IPS DF 4.7 (cell line): ENCODE results near the gene LUC7L3.
"Not testable (repeated sequence)": the region's sequence is repeated elsewhere in the genome, so short reads cannot be mapped to it uniquely, and the experiment has no call there.

Experiments
- DNase-seq: peaks from one replicate; pipeline ENCODE4 v3.0.0-alpha.2; 2013; ENCODE audit warnings: low spot score; ENCODE audit errors: extremely low read depth

Gene LUC7L3

DNA sequence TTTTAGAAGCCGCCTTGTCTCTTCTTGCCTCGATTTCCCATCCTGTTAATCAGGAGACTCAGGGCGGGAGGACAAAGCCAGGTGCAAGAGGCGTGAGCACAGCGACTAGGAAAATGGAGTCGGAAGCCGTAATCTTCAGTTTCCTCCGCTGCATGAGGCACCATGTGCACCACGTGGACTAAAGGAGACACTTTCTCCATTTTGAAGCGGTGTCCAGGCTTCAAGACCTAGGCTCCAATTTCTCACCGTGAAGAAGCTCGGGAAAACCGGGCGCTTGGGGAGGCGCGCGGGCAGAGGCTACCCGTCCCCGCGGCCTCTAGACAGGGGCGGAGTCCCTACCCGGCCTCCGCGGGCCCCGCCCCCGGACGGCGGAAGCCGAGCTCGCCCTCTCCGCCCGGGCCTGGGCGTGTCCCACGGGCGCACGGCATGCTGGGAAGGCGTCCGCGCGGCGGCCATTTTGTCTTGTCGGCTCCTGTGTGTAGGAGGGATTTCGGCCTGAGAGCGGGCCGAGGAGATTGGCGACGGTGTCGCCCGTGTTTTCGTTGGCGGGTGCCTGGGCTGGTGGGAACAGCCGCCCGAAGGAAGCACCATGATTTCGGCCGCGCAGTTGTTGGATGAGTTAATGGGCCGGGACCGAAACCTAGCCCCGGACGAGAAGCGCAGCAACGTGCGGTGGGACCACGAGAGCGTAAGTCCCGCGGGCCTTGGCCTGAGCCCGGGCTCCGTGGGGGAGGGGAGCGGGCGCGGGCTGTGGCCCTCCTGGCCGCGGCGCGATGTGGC lies at the start of gene LUC7L3:
TSS of gene LUC7L3 (plus strand) at position 460 of the 780 bp plus-strand sequence. CDS start at position 590, 130 bp downstream.
- no peak for DNase-seq

GRCh38 chr17:50672071-50672470 lies 47.3 kb upstream of the LUC7L3 start:
- no peak for DNase-seq

DNA sequence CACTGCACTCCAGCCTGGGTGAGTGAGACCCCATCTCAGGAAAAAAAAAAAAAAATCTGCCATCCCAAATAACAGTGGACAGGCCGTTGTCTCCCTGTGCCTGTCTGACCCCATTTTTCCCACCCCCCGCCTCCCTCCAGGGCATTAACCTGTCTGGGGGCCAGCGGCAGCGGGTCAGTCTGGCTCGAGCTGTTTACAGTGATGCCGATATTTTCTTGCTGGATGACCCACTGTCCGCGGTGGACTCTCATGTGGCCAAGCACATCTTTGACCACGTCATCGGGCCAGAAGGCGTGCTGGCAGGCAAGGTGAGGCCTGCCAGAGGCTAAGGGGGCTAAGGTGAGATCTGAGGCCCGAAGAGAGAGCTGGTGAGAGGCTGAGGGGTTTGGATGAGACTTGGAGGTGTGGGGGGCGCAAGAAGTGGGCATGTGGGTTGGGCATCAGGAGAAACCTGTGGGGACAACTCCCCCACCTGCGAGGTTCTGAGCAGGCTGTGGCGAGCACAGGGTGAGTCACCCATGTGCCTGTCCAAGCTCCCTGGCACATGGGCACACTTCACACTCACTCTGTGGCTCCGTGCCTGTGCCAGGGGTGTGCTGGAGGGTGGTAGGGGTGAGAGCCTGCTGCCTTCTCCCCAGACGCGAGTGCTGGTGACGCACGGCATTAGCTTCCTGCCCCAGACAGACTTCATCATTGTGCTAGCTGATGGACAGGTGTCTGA lies 46.4 kb upstream of the LUC7L3 start:
- DNase-seq, result no peak

GRCh38 chr17:50675190-50675589 lies 44.2 kb upstream of the LUC7L3 start:
- DNase-seq, result no peak

DNA sequence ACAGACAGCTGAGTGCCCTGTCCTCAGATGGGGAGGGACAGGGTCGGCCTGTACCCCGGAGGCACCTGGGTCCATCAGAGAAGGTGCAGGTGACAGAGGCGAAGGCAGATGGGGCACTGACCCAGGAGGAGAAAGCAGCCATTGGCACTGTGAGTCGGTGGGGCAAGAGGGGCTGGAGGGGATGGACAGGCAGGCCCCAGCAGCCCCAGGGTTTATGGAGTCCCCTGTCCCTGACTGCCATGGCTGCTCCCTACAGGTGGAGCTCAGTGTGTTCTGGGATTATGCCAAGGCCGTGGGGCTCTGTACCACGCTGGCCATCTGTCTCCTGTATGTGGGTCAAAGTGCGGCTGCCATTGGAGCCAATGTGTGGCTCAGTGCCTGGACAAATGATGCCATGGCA lies 43.8 kb upstream of the LUC7L3 start:
- no peak for DNase-seq

GRCh38 chr17:50676065-50676975 lies 43.1 kb upstream of the LUC7L3 start:
- DNase-seq, result no peak

- no peak for DNase-seq
Observed at GRCh38 chr17:50677851-50678375, 41.5 kb upstream of the LUC7L3 start.

DNA sequence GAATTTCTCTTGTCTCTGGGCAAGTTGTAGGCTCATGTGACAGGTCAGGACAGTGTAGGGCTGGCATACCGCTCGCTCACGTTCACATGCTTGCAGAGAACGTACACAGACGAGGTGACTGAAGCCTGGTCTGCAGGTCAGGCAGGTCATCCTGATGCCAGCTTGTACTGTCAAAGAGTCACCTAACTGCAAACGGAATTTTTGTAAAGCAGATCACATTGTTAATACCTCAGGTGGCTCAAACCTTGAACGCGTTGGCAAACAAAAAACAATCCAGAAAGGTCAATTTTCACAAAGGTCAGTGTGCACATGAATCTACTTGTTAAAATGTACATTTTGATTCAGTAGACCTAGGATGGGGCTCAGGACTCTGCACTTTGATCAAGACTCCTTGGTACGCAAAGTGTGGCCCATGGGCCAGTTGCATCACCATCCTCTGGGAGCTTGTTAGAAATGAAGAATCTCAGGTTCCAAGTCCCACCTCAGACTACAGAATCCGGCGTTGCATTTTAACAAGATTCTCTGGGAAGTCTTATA lies 40.3 kb upstream of the LUC7L3 start:
- DNase-seq, result no peak

DNA sequence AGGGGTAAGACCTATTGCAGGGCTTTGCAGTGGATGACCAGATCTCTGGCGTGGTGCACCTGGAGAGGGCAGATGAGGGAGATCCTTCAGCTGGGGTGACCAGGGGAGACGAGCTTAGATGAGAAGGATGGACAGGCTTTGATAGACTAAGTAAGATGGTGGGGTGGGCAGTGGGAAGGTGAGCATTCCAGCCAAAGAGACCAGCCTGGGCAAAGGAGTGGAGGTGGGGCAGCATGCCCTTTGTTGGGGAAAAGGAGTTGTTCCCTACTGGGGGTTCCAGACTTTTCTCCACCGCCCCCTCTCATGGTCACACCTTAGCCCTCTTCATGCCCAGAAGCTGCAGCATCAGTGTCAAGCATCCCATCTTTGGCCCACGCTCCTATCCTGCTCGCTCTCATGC lies 39.3 kb upstream of the LUC7L3 start:
- DNase-seq, result no peak

DNA sequence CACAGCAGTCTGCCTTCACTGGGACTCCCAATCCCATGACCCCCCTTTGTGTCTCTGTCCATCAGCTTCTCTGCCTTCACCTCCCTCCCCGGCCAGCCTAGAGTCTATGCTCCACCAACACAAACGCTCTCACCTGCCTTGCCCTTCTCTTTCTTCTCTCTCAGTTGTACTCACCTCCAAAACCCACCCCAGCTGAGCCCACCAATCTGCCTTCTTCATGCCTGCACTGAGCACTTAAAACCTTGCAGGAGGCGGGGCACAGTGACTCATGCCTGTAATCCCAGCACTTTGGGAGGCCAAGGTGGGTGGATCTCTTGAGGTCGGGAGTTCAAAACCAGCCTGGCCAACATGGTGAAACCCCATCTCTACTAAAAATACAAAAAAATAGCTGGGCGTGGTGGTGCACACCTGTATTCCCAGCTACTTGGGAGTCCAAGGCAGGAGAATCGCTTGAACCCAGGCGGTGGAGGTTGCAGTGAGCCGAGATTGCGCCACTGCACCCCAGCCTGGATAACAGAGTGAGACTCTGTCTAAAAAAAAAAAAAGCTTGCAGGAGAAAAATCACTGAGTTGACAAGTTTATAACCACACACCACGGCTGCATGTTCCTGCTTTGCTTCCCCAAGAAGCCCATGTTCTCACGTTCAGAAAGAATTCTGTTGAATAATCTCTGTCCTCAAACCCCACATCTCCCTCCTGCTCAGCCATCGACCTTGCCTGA lies 38.7 kb upstream of the LUC7L3 start:
- not testable (repeated sequence) for DNase-seq

DNA sequence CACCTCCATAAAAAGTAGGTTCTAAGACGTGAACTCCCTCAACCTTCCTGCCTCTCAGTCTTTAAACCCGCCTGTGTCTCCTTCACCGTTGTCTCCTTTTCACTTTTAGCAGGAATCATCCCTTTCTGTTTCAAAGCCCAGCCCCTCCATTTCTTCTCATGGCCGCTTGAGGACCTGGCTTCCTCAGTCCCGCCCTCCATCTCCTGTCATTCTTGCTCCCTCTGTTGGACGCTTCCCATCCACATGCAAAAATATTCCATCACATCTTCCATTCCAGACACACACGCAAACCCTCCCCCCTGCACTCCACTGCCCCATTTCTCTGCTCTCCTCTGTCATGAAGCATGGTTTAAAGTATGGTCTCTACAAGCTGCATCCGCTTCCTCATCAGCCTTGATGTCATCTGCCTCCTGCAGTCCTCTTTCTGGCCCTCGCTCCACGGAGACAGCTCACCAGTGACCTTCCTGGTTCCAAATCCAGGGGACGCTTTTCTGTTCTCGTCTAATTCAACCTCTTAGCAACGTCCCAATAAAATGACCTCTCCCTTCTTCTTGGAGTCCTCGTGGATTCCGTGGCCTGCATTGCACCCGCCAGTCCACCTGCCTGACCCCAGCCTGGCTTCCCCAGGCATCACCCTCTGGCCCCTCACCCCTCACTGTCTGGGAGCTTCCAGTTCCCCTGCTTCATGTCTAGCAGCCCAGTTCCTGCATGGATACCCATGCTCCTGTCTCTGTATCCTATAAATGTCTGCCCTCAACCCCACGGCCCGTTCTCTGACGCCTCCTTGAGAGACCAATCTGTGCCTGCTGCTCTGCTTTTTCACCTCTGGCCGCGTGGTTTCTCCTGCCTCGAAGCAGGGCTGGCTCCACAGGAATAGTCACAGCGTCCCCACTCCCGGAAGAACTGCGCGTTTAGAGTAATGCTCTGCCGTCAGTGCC lies 37.9 kb upstream of the LUC7L3 start:
- no peak for DNase-seq

- no peak for DNase-seq
Observed at GRCh38 chr17:50682441-50682840, 37.0 kb upstream of the LUC7L3 start.

DNA sequence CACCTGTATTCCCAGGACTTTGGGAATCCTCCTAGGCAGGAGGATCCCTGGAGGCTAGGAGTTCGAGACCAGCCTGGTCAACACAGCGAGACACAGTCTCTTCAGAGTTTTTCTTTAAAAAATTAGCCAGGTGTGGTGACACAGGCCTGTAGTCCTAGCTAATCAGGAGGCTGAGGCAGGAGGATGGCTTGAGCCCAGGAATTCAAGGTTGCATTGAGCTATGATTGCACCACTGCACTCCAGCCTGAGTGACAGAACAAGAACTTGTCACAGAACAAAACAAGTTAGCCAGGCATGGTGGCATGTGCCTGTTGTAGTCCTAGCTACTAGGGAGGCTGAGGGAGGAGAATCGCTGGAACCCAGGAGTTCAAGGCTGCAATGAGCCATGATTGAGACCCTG lies 36.5 kb upstream of the LUC7L3 start:
- DNase-seq, result no peak

DNA sequence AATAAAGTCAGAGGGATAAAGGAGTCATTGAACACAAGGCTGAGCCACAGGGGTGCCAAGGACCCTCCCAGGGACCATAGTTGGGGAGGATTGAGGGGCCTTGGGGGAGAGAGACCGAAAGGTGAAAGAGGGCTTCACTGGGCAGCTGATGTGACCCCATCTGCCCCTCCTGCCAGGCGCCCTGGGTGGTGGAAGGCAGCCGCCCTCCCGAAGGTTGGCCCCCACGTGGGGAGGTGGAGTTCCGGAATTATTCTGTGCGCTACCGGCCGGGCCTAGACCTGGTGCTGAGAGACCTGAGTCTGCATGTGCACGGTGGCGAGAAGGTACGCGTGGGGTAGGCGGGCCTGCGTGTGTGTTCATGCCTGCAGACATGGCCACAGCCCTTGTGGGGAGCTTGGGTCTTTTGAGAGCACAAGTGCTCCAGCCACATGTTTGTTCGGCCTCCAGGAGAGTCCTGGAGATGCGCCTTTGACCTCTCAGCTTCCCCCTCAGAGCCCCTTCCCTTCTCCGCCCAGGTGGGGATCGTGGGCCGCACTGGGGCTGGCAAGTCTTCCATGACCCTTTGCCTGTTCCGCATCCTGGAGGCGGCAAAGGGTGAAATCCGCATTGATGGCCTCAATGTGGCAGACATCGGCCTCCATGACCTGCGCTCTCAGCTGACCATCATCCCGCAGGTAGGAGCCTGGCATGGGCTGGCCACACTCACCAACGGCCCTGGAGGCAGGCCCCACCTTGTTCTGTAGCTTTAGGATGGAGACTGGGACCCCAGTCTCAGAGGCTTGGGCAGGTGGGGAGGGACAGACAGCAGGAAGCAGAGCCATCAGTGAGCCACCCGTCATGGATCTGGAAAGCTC lies 35.7 kb upstream of the LUC7L3 start:
- DNase-seq, result no peak

DNA sequence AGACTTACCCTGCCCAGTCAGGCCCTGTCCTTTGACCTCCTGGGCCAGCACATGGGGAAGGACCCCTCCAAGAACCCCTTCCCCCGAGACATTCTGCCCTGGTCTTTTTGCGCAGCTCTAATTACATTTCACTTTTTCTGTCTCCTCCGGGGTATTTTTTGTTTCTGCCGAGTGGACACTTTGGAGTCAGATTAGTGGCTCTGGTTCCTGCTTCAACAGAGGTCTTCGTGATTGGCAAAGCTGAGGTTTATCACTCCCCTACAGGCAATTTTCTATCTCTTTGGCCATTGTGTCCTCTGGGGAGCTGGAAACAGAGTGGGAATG lies 35.2 kb upstream of the LUC7L3 start:
- DNase-seq, result no peak

DNA sequence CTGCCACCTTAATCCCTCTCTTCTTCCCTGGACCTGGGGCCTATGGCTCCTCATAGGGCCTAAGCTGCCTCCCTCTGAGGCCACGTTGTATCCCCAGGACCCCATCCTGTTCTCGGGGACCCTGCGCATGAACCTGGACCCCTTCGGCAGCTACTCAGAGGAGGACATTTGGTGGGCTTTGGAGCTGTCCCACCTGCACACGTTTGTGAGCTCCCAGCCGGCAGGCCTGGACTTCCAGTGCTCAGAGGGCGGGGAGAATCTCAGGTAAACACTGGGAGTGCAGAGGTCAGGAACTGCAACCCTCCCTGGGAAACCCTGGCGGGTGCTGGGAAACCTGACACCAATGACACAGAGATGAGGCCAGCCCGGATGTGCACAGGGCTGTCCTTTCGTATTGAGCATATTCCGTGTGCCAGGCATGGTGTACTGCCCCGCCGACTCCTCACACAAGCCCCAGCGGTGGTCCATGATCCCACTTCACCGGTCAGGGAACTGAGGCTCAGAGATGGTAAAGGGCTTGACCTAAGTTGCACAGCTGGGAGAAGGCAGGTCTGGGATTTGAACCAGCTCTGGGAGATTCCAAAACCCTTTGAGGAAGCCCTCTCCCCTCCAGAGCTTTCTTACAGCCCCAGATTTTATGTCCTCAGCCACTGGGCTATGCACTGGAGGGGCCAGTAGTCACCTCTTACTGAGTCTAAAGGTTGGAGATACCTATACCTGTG lies 34.6 kb upstream of the LUC7L3 start:
- no peak for DNase-seq

GRCh38 chr17:50685334-50685665 lies 34.1 kb upstream of the LUC7L3 start:
- DNase-seq, result no peak
